H1 (cell line): ENCODE results near the gene ZNF148. TPM values are rescaled to one million over a fixed set of nuclear protein-coding genes. Genes with fewer than 3 reads are reported as not detected.

Experiments
- CTCF ChIA-PET: fragments of 300-600 bp; sonication (Branson Sonifier 250); formaldehyde crosslinking; loops from one replicate; lab custom pipeline; 2021; ENCODE audit not compliant: partially characterized antibody; lab: Charles Lee
- POLR2A ChIA-PET: fragments of 300-600 bp; sonication (Branson Sonifier 250); formaldehyde crosslinking; loops from one replicate; lab custom pipeline; 2021; ENCODE audit warnings: inconsistent platforms; ENCODE audit not compliant: partially characterized antibody; lab: Charles Lee
- DNase-seq, 2 experiments: peaks; one replicate each; pipeline versions ENCODE4 v3.0.0 to v3.0.0-alpha.2; 2010 to 2022; ENCODE audit warnings: low spot score in 2 of 2, low read depth in 1 of 2, mixed read lengths in 1 of 2
- FAIRE-seq: peaks from 2 replicates; lab custom pipeline; 2011; peaks lifted over from hg19 to GRCh38; lab: Jason Lieb, UNC
- H2AFZ ChIP-seq: 2 replicates; pipeline ENCODE4 v1.8.1; 2012; ENCODE audit warnings: low read length, inconsistent platforms
- H2AK5ac ChIP-seq: 2 replicates; pipeline ENCODE4 v1.6.1; 2013; ENCODE audit warnings: low read depth, low read length
- H2BK120ac ChIP-seq: replicated peaks from 2 replicates; pipeline ENCODE3; 2013; ENCODE audit warnings: low read depth, low read length, inconsistent platforms
- H2BK12ac ChIP-seq: 2 replicates; pipeline ENCODE4 v1.6.1; 2013; ENCODE audit warnings: low read depth, low read length
- H2BK15ac ChIP-seq: 2 replicates; pipeline ENCODE4 v1.6.1; 2013; ENCODE audit warnings: low read length
- H2BK20ac ChIP-seq: 2 replicates; pipeline ENCODE4 v1.6.1; 2013; ENCODE audit warnings: low read length
- H2BK5ac ChIP-seq: 2 replicates; pipeline ENCODE4 v1.6.1; 2013; ENCODE audit warnings: low read depth, low read length
- H3K14ac ChIP-seq: 2 replicates; pipeline ENCODE4 v1.6.1; 2013; ENCODE audit warnings: inconsistent platforms; ENCODE audit not compliant: insufficient read length
- H3K18ac ChIP-seq: 2 replicates; pipeline ENCODE4 v1.6.1; 2013; ENCODE audit warnings: low read length; ENCODE audit errors: extremely low read depth
- H3K23ac ChIP-seq: 2 replicates; pipeline ENCODE4 v1.6.1; 2013; ENCODE audit warnings: inconsistent platforms; ENCODE audit not compliant: insufficient read length
- H3K23me2 ChIP-seq: 2 replicates; pipeline ENCODE4 v1.6.1; 2013; ENCODE audit warnings: low read depth, low read length
- H3K27ac ChIP-seq: 2 replicates; pipeline ENCODE4 v1.6.1; 2011; ENCODE audit warnings: low read depth, low read length, inconsistent platforms
- H3K27me3 ChIP-seq, 4 experiments: replicated peaks in 1 of 4; 1 replicate in 1 of 4; 2 replicates in 3 of 4; pipeline versions ENCODE4 v1.6.1 to v1.8.1; 2011 to 2013; ENCODE audit warnings: low read length in 3 of 4, mild to moderate bottlenecking in 3 of 4, inconsistent platforms in 2 of 4, mixed read lengths in 2 of 4, moderate library complexity in 1 of 4; ENCODE audit not compliant: control insufficient read depth in 3 of 4, insufficient read depth in 3 of 4; ENCODE audit errors: extremely low read depth in 1 of 4
- H3K36me3 ChIP-seq, 4 experiments: 2 replicates each; pipeline versions ENCODE4 v1.6.1 to v1.8.1; 2011 to 2013; ENCODE audit warnings: mild to moderate bottlenecking in 4 of 4, low read length in 3 of 4, moderate library complexity in 2 of 4, control low read depth in 1 of 4, inconsistent platforms in 1 of 4; ENCODE audit not compliant: insufficient read depth in 4 of 4, control insufficient read depth in 2 of 4
- H3K4ac ChIP-seq: replicated peaks from 2 replicates; pipeline ENCODE3; 2013; ENCODE audit warnings: low read length, low read depth, mixed read lengths, inconsistent platforms; ENCODE audit not compliant: insufficient read length
- H3K4me1 ChIP-seq, 4 experiments: replicated peaks in 1 of 4; 1 replicate in 1 of 4; 2 replicates in 3 of 4; pipeline versions ENCODE4 v1.6.1 to v1.8.1; 2011 to 2013; ENCODE audit warnings: low read length in 3 of 4, inconsistent platforms in 2 of 4, mixed read lengths in 1 of 4; ENCODE audit not compliant: insufficient read depth in 4 of 4, control insufficient read depth in 3 of 4
- H3K4me2 ChIP-seq, 2 experiments: 2 replicates each; pipeline versions ENCODE4 v1.6.1 to v1.8.1; 2011 to 2013; ENCODE audit warnings: low read depth in 2 of 2, low read length in 2 of 2, control low read depth in 1 of 2, inconsistent platforms in 1 of 2, mild to moderate bottlenecking in 1 of 2; ENCODE audit not compliant: insufficient read depth in 1 of 2
- H3K4me3 ChIP-seq, 4 experiments: fragments of 200-600, 300-600 bp in 1 of 4; sonication (generic), shearing (Covaris generic), sonication (Bioruptor Twin) in 1 of 4; 2 replicates each; pipeline versions ENCODE4 v1.5.1 to v1.8.1; 2011 to 2016; ENCODE audit warnings: low read length in 4 of 4, low read depth in 3 of 4, control low read depth in 2 of 4, inconsistent platforms in 2 of 4, mild to moderate bottlenecking in 2 of 4, mixed read lengths in 1 of 4, moderate library complexity in 1 of 4; ENCODE audit not compliant: insufficient read depth in 2 of 4; ENCODE audit errors: extremely low read depth in 1 of 4
- H3K56ac ChIP-seq: replicated peaks from 2 replicates; pipeline ENCODE3; 2013; ENCODE audit warnings: low read depth, mild to moderate bottlenecking, mixed read lengths, low read length, inconsistent platforms; ENCODE audit not compliant: insufficient read length
- H3K79me1 ChIP-seq: 2 replicates; pipeline ENCODE4 v1.6.1; 2013; ENCODE audit warnings: low read depth, low read length, control low read depth
- H3K79me2 ChIP-seq, 2 experiments: 2 replicates each; pipeline versions ENCODE4 v1.6.1 to v1.8.1; 2012 to 2013; ENCODE audit warnings: low read length in 2 of 2, mild to moderate bottlenecking in 2 of 2, inconsistent platforms in 1 of 2; ENCODE audit not compliant: insufficient read depth in 2 of 2, control insufficient read depth in 1 of 2
- H3K9ac ChIP-seq, 4 experiments: replicated peaks in 1 of 4; 1 replicate in 1 of 4; 2 replicates in 3 of 4; pipeline versions ENCODE4 v1.6.1 to v1.8.1; 2011 to 2013; ENCODE audit warnings: low read depth in 3 of 4, low read length in 3 of 4, control low read depth in 2 of 4, mild to moderate bottlenecking in 2 of 4, moderate library complexity in 2 of 4, inconsistent platforms in 1 of 4; ENCODE audit errors: extremely low read depth in 1 of 4
- H3K9me3 ChIP-seq, 2 experiments: 2 replicates each; pipeline versions ENCODE4 v1.6.1 to v1.8.1; 2012 to 2013; ENCODE audit warnings: mild to moderate bottlenecking in 2 of 2, moderate library complexity in 2 of 2, control low read depth in 1 of 2, inconsistent platforms in 1 of 2, low read depth in 1 of 2, low read length in 1 of 2, mixed read lengths in 1 of 2; ENCODE audit not compliant: insufficient read depth in 2 of 2
- H4K20me1 ChIP-seq, 2 experiments: replicated peaks in 1 of 2; 2 replicates each; pipeline versions ENCODE3 to v1.8.1; 2011 to 2013; ENCODE audit warnings: inconsistent platforms in 2 of 2, low read length in 2 of 2, mild to moderate bottlenecking in 1 of 2; ENCODE audit not compliant: insufficient read depth in 2 of 2, control insufficient read depth in 1 of 2
- H4K5ac ChIP-seq: 2 replicates; pipeline ENCODE4 v1.6.1; 2013; ENCODE audit warnings: low read length, low read depth, mixed read lengths, inconsistent platforms; ENCODE audit not compliant: insufficient read length
- H4K8ac ChIP-seq: 2 replicates; pipeline ENCODE4 v1.8.0; 2013; ENCODE audit warnings: mild to moderate bottlenecking, moderate library complexity, low read length, inconsistent platforms; ENCODE audit not compliant: insufficient read depth; ENCODE audit errors: extremely low read depth
- H4K91ac ChIP-seq: replicated peaks from 2 replicates; pipeline ENCODE3; 2013; ENCODE audit warnings: low read length, mixed read lengths, inconsistent platforms; ENCODE audit not compliant: insufficient read length
- BCL11A ChIP-seq, 2 experiments: IDR thresholded peaks; one replicate each; pipeline ENCODE4 v1.6.1; 2011; ENCODE audit warnings: low read depth in 2 of 2, low read length in 2 of 2, mild to moderate bottlenecking in 2 of 2
- PHF8 ChIP-seq: fragments of 200-600 bp; sonication (generic); conservative IDR thresholded peaks from 2 replicates; pipeline ENCODE4 v1.7.1; 2012; ENCODE audit warnings: low read depth, mild to moderate bottlenecking, inconsistent platforms, low read length, moderate library complexity
- TAF1 ChIP-seq: IDR thresholded peaks from 2 replicates; pipeline ENCODE4 v1.6.1; 2011; ENCODE audit warnings: mild to moderate bottlenecking, low read depth, low read length
- WGBS, 2 experiments: shearing (Covaris generic) in 1 of 2; methylation state at CpG; one replicate each; pipeline versions ENCODE4 v1.1.6 to v1.1.7; 2013 to 2015; ENCODE audit warnings: low lambda C conversion rate in 2 of 2, mixed read lengths in 2 of 2, inconsistent platforms in 1 of 2, low coverage in 1 of 2, missing lambda C conversion rate in 1 of 2; ENCODE audit not compliant: insufficient replicate concordance in 2 of 2, insufficient coverage in 1 of 2, insufficient read length in 1 of 2; ENCODE audit errors: extremely low coverage in 1 of 2, missing lambda C conversion rate in 1 of 2; 5-methylcytosine and 5-hydroxymethylcytosine counted together
- long read RNA-seq, 2 experiments: library from RNA in 1 of 2; library from capped mRNA in 1 of 2; stranded (forward); transcript quantifications; one replicate each; pipeline ENCODE4 v2.0.0, GENCODE V29; 2021; ENCODE audit warnings: inconsistent platforms in 1 of 2
- polyA minus RNA-seq, 3 experiments: library from RNA; depleted of rRNA, polyadenylated mRNA; stranded (reverse); fragments of >200 nt; gene quantifications; 1 replicate in 2 of 3; 2 replicates in 1 of 3; pipeline ENCODE4 v1.2.3, GENCODE V29; 2011
- polyA plus RNA-seq, 7 experiments: library from polyadenylated mRNA; depleted of rRNA in 3 of 7; stranded (reverse) in 5 of 7; unstranded in 2 of 7; fragments of >200 nt in 5 of 7; fragments of 200-250 nt in 2 of 7; gene quantifications; 1 replicate in 5 of 7; 2 replicates in 1 of 7; 4 replicates in 1 of 7; pipeline versions ENCODE4 v1.2.1 to v1.2.3, GENCODE V29; 2011 to 2013; ENCODE audit warnings: missing spikeins in 2 of 7, mixed read lengths in 2 of 7
- total RNA-seq: library from RNA; stranded (reverse); fragmentation: NEBNext Ultra II Directional; extraction: Animal tissue kit (Norgen Biotek cat#: 25700); gene quantifications from 2 replicates; pipeline ENCODE4 v1.2.1, GENCODE V29; 2021

Gene ZNF148, protein sequence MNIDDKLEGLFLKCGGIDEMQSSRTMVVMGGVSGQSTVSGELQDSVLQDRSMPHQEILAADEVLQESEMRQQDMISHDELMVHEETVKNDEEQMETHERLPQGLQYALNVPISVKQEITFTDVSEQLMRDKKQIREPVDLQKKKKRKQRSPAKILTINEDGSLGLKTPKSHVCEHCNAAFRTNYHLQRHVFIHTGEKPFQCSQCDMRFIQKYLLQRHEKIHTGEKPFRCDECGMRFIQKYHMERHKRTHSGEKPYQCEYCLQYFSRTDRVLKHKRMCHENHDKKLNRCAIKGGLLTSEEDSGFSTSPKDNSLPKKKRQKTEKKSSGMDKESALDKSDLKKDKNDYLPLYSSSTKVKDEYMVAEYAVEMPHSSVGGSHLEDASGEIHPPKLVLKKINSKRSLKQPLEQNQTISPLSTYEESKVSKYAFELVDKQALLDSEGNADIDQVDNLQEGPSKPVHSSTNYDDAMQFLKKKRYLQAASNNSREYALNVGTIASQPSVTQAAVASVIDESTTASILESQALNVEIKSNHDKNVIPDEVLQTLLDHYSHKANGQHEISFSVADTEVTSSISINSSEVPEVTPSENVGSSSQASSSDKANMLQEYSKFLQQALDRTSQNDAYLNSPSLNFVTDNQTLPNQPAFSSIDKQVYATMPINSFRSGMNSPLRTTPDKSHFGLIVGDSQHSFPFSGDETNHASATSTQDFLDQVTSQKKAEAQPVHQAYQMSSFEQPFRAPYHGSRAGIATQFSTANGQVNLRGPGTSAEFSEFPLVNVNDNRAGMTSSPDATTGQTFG
- total RNA-seq: 17.6 and 22.6 TPM in 2 replicates
- polyA plus RNA-seq (2011; rRNA removed): 2.0 and 3.7 TPM in 2 replicates
- polyA plus RNA-seq (2011; cell fraction: cytosol; rRNA removed): 3.5 TPM
- polyA plus RNA-seq (2011; cell fraction: nucleus; rRNA removed): 4.4 TPM
- 7.2 to 10.1 TPM (median 8.8 TPM) in 4 replicates for polyA plus RNA-seq (2012, experiment 1 of 2)
- 0.25 TPM for polyA plus RNA-seq (2012, experiment 2 of 2)
- 7.4 TPM for polyA plus RNA-seq (2013, experiment 1 of 2)
- polyA plus RNA-seq (2013, experiment 2 of 2): 8.0 TPM
- 44.0 and 67.3 TPM in 2 replicates for polyA minus RNA-seq (2011; rRNA and poly(A)+ RNA removed)
- polyA minus RNA-seq (2011; cell fraction: cytosol; rRNA and poly(A)+ RNA removed): 27.4 TPM
- polyA minus RNA-seq (2011; cell fraction: nucleus; rRNA and poly(A)+ RNA removed): 37.6 TPM
- long read RNA-seq, experiment 1, partial matches to known transcripts: 0 of 9 reads
- long read RNA-seq, experiment 1, other reads (novel, unspliced or antisense): 9 of 9 reads
- long read RNA-seq, experiment 2, partial matches to known transcripts: 2 of 4 reads
- long read RNA-seq, experiment 2, other reads (novel, unspliced or antisense): 2 of 4 reads

DNA sequence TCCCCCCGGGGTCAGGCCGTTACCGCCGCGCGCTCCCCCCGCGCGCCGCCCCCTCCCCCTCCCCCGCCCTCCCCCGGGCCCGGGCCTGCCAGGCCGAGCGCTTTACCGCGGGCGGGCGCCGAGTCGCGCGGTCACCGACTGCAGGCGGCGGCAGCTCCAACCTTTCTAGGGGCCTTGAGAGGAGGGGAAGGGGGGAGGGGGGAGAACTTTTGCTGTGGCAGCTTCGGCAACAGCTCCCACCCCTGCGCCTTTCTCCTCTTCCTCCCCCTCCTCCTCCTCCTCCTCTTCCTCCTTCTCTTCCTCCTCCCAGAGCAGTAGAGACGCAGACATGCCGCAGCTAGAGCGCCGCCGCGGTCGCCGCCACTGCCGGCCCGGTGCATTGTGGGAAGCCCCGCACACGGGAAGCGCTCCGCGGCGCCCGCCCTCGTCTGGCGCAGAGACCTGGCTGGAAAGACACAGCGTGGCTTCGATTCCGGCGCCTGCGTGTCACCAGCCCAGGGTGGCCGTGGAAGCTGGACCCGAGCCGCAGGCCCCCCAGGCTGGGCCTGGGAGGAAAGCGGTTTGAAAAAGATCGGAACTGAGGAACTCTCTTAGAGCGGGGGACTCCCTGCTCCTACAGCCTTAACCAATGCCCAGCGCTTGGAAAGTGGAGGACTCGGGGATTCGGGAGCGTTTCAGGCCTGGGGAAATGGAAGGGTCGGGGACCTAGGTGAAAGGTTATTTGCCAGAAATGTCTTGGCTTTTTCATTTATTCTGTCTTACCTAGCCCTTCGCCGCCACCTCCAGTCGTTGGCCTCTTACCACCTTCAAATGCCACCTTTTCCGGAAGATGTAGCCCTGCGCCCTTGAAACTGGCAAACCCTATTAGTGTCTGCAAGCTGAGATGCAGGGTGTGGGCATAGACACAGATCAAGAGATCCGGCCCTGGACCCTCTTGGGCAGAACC lies at the start of gene ZNF148:
Gene ZNF148, minus strand, starts transcription at position 330 of the 946 bp plus-strand sequence. CDS start 61,685 bp downstream, outside the sequence.
- Histone ChIP-seq H2BK120ac (no peak within 1 kb of the TSS), H3K9me3 (no peaks in the 10 kb centered on the region), H3K4me3 (peak within 1 kb of the TSS; percentile 74 to 100 (median 92)), H3K56ac (peak within 1 kb of the TSS; percentile 81), H3K18ac (peak within 1 kb of the TSS; percentile 93), H4K8ac (peak within 1 kb of the TSS; percentile 96; the same call in 1 of the 2 replicates), H2AFZ (peak within 1 kb of the TSS; percentile 74), H3K4ac (peak within 1 kb of the TSS; percentile 5), H3K4me2 (peak within 1 kb of the TSS; percentile 85 to 95), H3K4me1 (peaks cover 0 to 6% (median 1%) of the 10 kb centered on the region in 4 experiments; a peak in 3 of 7 replicates), H3K27ac (peak within 1 kb of the TSS; percentile 69; the same call in 1 of the 2 replicates), H3K23me2 (peaks cover 10% of the 10 kb centered on the region; the same call in 1 of the 2 replicates), H3K79me2 (peaks cover 9 to 41% of the 10 kb centered on the region in 2 experiments), H2AK5ac (no peak within 1 kb of the TSS), H2BK15ac (0 out of 2 replicates have a peak within 1 kb of the TSS, but pooled peaks have one; percentile 46), H4K20me1 (peaks cover 0 to 4% of the 10 kb centered on the region in 2 experiments), H3K36me3 (no peaks in the 10 kb centered on the region), H3K14ac (no peak within 1 kb of the TSS), H3K23ac (no peak within 1 kb of the TSS), H2BK12ac (peak within 1 kb of the TSS; percentile 75; the same call in 1 of the 2 replicates), H3K27me3 (no peaks in the 10 kb centered on the region), H3K79me1 (peaks cover 2% of the 10 kb centered on the region; the same call in 1 of the 2 replicates), H4K5ac (peak within 1 kb of the TSS; percentile 95), H3K9ac (peak within 1 kb of the TSS; percentile 52 to 78 (median 75)), H2BK5ac (peak within 1 kb of the TSS; percentile 98), H2BK20ac (no peak within 1 kb of the TSS), H4K91ac (peak within 1 kb of the TSS; percentile 80)
- ChIA-PET POLR2A (interaction anchor here (0.9 to 3.0 kb wide), 6 partner anchors 9 to 1342 kb away, joined by 3 to 13 read pairs (median 3); partner anchors contain the start of gene KALRN), CTCF (interaction anchor here (0.9 to 2.0 kb wide), 3 partner anchors 14 to 25 kb away, joined by 3 to 8 read pairs (median 4); no protein-coding TSS in a partner anchor)
- DNase-seq: peak; percentile 62 to 94
- no peak for FAIRE-seq
- WGBS, 2 experiments: 2% methylated on average over 30 of the region's 69 CpGs; no CpG with 5 or more reads in 1 of the 2 experiments
- TF ChIP-seq PHF8 (peak; percentile 90), TAF1 (peak; percentile 93), BCL11A (IDR thresholded peaks at IDR 0.05; ENCODE audit: low read depth in 2 of 2, low read length in 2 of 2) (no peak)
